ENCODE results near the gene RAP1GAP2. TPM values are rescaled to one million over a fixed set of nuclear protein-coding genes. Genes with fewer than 3 reads are reported as not detected.

The RAP1GAP2 gene
- total and polyA plus RNA-seq, 2 of the 8 experiments (the other 6 are each of a cell fraction or from before 2014, with no cell fraction given) = 24.0 to 63.8 TPM

DNA sequence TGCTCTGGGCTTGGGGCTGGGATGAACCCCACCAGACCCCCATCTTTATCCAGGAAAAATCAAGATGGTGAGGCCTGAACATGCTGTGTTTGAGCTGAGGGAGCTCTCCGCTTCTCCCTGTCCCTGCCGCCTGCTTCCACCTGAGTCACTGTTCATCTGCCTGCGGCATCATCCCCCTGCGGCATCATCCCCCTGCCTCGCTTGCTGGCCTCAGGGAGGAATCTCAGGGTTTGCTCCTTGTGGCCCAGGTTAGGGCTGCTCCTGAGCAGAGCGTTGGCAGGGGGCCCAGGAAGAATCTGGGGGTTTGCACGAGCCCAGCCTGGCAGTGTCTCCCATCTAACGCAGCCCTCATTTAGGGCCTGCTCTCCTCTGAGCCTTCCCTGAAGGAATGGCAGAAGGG, 11.4 kb upstream of the RAP1GAP2 start:
- no peak overlapping the region for H3K27ac ChIP-seq (ENCODE audit: low read depth, low read length)
- CTCF ChIA-PET (ENCODE audit: partially characterized antibody) = interaction anchor here (0.7 to 3.1 kb wide), 15 partner anchors 9 to 898 kb away, joined by 3 to 17 read pairs (median 4); partner anchors contain the start of gene RAP1GAP2

More for the DNA sequence above, 11.4 kb upstream of the RAP1GAP2 start:
- Histone ChIP-seq H2BK12ac (ENCODE audit: low read depth, low read length) (no peak overlapping the region), H2AFZ (ENCODE audit: low read length) (no peak overlapping the region), H3K14ac (ENCODE audit: insufficient read length) (no peak overlapping the region), H3K18ac (ENCODE audit: extremely low read depth, low read length) (no peak overlapping the region), H2BK5ac (ENCODE audit: low read depth, low read length) (no peak overlapping the region), H3K79me1 (ENCODE audit: low read depth, low read length) (no peaks in the 10 kb centered on the region; the same call in 1 of the 2 replicates), H3K9me3 (ENCODE audit: insufficient read depth in 2 of 2, low read depth in 1 of 2, low read length in 1 of 2) (no peaks in the 10 kb centered on the region), H3K4me3 (ENCODE audit: extremely low read depth in 1 of 4, insufficient read depth in 2 of 4, low read depth in 3 of 4, low read length in 4 of 4) (no peak overlapping the region), H3K4me1 (replicated peaks in 1 of 4; ENCODE audit: control insufficient read depth in 3 of 4, insufficient read depth in 4 of 4, low read length in 3 of 4) (no peaks in the 10 kb centered on the region; a peak in 1 of 7 replicates), H3K23ac (ENCODE audit: insufficient read length) (no peak overlapping the region), H3K9ac (replicated peaks in 1 of 4; ENCODE audit: extremely low read depth in 1 of 4, low read depth in 3 of 4, low read length in 3 of 4) (no peak overlapping the region), H4K8ac (ENCODE audit: extremely low read depth, insufficient read depth, low read length) (no peak overlapping the region; the same call in 1 of the 2 replicates), H3K23me2 (ENCODE audit: low read depth, low read length) (no peaks in the 10 kb centered on the region), H4K5ac (ENCODE audit: insufficient read length, low read depth, low read length) (no peak overlapping the region), H3K56ac (replicated peaks; ENCODE audit: insufficient read length, low read depth, low read length) (no peak overlapping the region), H3K4me2 (ENCODE audit: insufficient read depth in 1 of 2, low read depth in 2 of 2, low read length in 2 of 2) (no peak overlapping the region), H2BK120ac (replicated peaks; ENCODE audit: low read depth, low read length) (no peak overlapping the region), H3K79me2 (ENCODE audit: control insufficient read depth in 1 of 2, insufficient read depth in 2 of 2, low read length in 2 of 2) (no peaks in the 10 kb centered on the region), H2AK5ac (ENCODE audit: low read depth, low read length) (no peak overlapping the region), H3K4ac (replicated peaks; ENCODE audit: insufficient read length, low read depth, low read length) (no peak overlapping the region), H2BK20ac (ENCODE audit: low read length) (no peak overlapping the region), H3K27me3 (replicated peaks in 1 of 4; ENCODE audit: control insufficient read depth in 3 of 4, extremely low read depth in 1 of 4, insufficient read depth in 3 of 4, low read length in 3 of 4) (no peaks in the 10 kb centered on the region), H3K36me3 (ENCODE audit: control insufficient read depth in 2 of 4, insufficient read depth in 4 of 4, low read length in 3 of 4) (no peaks in the 10 kb centered on the region), H4K91ac (replicated peaks; ENCODE audit: insufficient read length, low read length) (no peak overlapping the region), H2BK15ac (ENCODE audit: low read length) (no peak overlapping the region), H4K20me1 (replicated peaks in 1 of 2; ENCODE audit: control insufficient read depth in 1 of 2, insufficient read depth in 2 of 2, low read length in 2 of 2) (peaks cover 0 to 5% of the 10 kb centered on the region in 2 experiments)
- FAIRE-seq (no peak), DNase-seq (ENCODE audit: low read depth in 1 of 2, low spot score in 2 of 2) (no peak)
- POLR2A ChIA-PET (ENCODE audit: partially characterized antibody) = no interaction called here
- WGBS, 2 experiments (ENCODE audit: extremely low coverage in 1 of 2, insufficient coverage in 1 of 2, insufficient read length in 1 of 2, insufficient replicate concordance in 2 of 2, low coverage in 1 of 2, low lambda C conversion rate in 2 of 2, missing lambda C conversion rate in 1 of 2) = 90% methylated on average over 8 of the region's 8 CpGs; no CpG with 5 or more reads in 1 of the 2 experiments
